Measurements from ENCODE around the gene MRPL24.

DNA sequence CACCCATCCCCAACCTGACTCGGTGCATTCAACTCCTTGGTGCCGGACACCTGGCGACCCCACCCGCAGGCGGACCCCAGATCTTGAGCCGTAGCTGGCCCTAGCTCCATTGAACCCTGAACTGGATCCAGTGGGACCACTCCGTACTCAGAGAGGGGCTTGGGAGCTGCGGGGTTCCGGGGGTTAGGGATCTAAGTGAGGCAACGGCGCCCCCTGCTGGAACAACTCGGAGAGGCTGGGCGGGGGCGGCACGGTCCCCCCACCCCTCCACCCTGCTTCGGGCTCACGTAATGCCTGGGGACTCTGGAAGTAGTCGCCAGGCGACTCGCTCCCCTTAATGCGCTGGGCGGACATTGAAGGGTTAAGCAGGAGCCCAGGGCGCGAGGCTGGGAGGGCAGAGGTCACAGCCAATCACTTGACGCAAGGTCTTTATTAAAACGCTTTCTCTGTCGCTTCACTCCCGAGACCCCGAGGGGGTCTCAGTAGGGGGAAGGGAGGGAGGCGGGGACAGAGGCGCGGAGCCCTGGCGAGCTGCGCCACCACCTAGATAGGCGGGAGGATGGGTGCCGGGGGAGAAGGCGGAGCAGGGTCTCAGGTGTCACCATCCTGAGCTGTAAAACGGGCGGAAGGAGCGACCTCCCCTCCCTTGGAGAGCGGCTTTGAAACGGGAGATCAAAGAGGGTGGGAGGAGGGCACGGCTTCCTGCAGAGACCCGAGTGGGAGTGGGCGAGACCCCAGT is 34.8 kb downstream of the MRPL24 start:
- no peak for TF ChIP-seq HDGF (IDR thresholded peaks at IDR 0.05; ENCODE audit: borderline replicate concordance)
- TF ChIP-seq ELF4 (IDR thresholded peaks at IDR 0.05), result no peak
- no peak for TF ChIP-seq SP1 (IDR thresholded peaks at IDR 0.05)
- TF ChIP-seq FOXM1 (IDR thresholded peaks at IDR 0.05; ENCODE audit: borderline replicate concordance), result peak; percentile 96
- peak; percentile 50 for TF ChIP-seq L3MBTL2 (conservative IDR thresholded peaks at IDR 0.05)
- TF ChIP-seq CTBP1 (IDR thresholded peaks at IDR 0.05; ENCODE audit: borderline replicate concordance), result no peak
- no peak for TF ChIP-seq SUZ12 (IDR thresholded peaks at IDR 0.05)
- TF ChIP-seq, protein P1, sequence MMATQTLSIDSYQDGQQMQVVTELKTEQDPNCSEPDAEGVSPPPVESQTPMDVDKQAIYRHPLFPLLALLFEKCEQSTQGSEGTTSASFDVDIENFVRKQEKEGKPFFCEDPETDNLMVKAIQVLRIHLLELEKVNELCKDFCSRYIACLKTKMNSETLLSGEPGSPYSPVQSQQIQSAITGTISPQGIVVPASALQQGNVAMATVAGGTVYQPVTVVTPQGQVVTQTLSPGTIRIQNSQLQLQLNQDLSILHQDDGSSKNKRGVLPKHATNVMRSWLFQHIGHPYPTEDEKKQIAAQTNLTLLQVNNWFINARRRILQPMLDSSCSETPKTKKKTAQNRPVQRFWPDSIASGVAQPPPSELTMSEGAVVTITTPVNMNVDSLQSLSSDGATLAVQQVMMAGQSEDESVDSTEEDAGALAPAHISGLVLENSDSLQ (IDR thresholded peaks at IDR 0.05), result peak; percentile 47; the same call in 1 of the 2 replicates
- no peak for TF ChIP-seq BHLHE40 (IDR thresholded peaks at IDR 0.05; ENCODE audit: borderline replicate concordance)
- no peak for TF ChIP-seq FOXA1 (IDR thresholded peaks at IDR 0.05)
- TF ChIP-seq NFRKB (IDR thresholded peaks at IDR 0.05), result no peak
